ENCODE data around the gene OR52I2. TPM values are rescaled to one million over a fixed set of nuclear protein-coding genes. Genes with fewer than 3 reads are reported as not detected.

OR52I2 gene
- total RNA-seq, 1 donor = not detected

GRCh38 chr11:4641501-4641900 is 60.0 kb downstream of the OR52I2 start:
- no peak for DNase-seq (ENCODE audit: low read depth)
- no peak for TF ChIP-seq CTCF (IDR thresholded peaks at IDR 0.05; ENCODE audit: insufficient read depth, low read length)
- H3K4me3 ChIP-seq (ENCODE audit: low read depth, low read length) = no peak overlapping the region

GRCh38 chr11:4642043-4642442 is 60.5 kb downstream of the OR52I2 start:
- H3K4me3 ChIP-seq (ENCODE audit: low read depth, low read length) = no peak overlapping the region
- TF ChIP-seq CTCF (IDR thresholded peaks at IDR 0.05; ENCODE audit: insufficient read depth, low read length) = no peak
- no peak for DNase-seq (ENCODE audit: low read depth)

Other genes starting within 250 kb of the OR52I2 start
- not detected in 2 replicates for gene OR52B4, start 213.4 kb upstream of the OR52I2 start, total RNA-seq (ENCODE audit: low replicate concordance)
- 15.4 and 15.6 TPM in 2 replicates for gene TRIM21, start 188.0 kb upstream of the OR52I2 start, total RNA-seq (ENCODE audit: low replicate concordance)
- not detected in 2 replicates for gene OR52K2, start 132.4 kb upstream of the OR52I2 start, total RNA-seq (ENCODE audit: low replicate concordance)
- not detected in 2 replicates for gene OR52K1, start 99.1 kb upstream of the OR52I2 start, total RNA-seq (ENCODE audit: low replicate concordance)
- gene OR52M1, start 36.6 kb upstream of the OR52I2 start, total RNA-seq (ENCODE audit: low replicate concordance) = not detected in 2 replicates
- not detected in 2 replicates for gene OR52I1, start 12.3 kb downstream of the OR52I2 start, total RNA-seq (ENCODE audit: low replicate concordance)
- 9.9 and 13.0 TPM in 2 replicates for gene TRIM68, start 26.5 kb downstream of the OR52I2 start, total RNA-seq (ENCODE audit: low replicate concordance)
- not detected in 2 replicates for gene OR51D1, start 55.7 kb downstream of the OR52I2 start, total RNA-seq (ENCODE audit: low replicate concordance)
- gene OR51E1, start 62.2 kb downstream of the OR52I2 start, total RNA-seq (ENCODE audit: low replicate concordance) = not detected in 2 replicates
- gene OR51E2, start 116.1 kb downstream of the OR52I2 start, total RNA-seq (ENCODE audit: low replicate concordance) = not detected in 2 replicates
- gene MMP26, start 123.0 kb downstream of the OR52I2 start, total RNA-seq (ENCODE audit: low replicate concordance) = not detected in 2 replicates
- not detected in 2 replicates for gene OR51F1, start 188.2 kb downstream of the OR52I2 start, total RNA-seq (ENCODE audit: low replicate concordance)
- not detected in 2 replicates for gene OR52R1, start 222.6 kb downstream of the OR52I2 start, total RNA-seq (ENCODE audit: low replicate concordance)
- not detected in 2 replicates for gene OR51F2, start 239.6 kb downstream of the OR52I2 start, total RNA-seq (ENCODE audit: low replicate concordance)